Stomach (tissue), 4 donors: ENCODE data around the gene RIMS1.

ENCODE experiments used
- CTCF ChIP-seq, 7 experiments: fragments of 450-650 bp in 4 of 7; fragments of 200-600 bp in 3 of 7; sonication (generic) in 3 of 7; IDR thresholded peaks; one replicate each; pipeline ENCODE4 v1.5.1; 2016 to 2019; ENCODE audit warnings: antibody characterized with exemption in 7 of 7, control low read depth in 2 of 7, mild to moderate bottlenecking in 1 of 7
- EP300 ChIP-seq: sonication (generic); formaldehyde crosslinking; IDR thresholded peaks from one replicate; pipeline ENCODE4 v1.6.1; 2017; ENCODE audit warnings: antibody characterized with exemption
- POLR2AphosphoS5 ChIP-seq, 3 donors: sonication (generic); formaldehyde crosslinking; IDR thresholded peaks; one replicate each; pipeline ENCODE4 v1.6.1; 2016; ENCODE audit warnings: antibody characterized with exemption in 3 of 3

GRCh38 chr6:72094506-72094905 is 208.2 kb downstream of the RIMS1 start:
- TF ChIP-seq CTCF (IDR thresholded peaks at IDR 0.05) (no peak), EP300 (no peak), POLR2AphosphoS5 (IDR thresholded peaks at IDR 0.05) (no peak)
